OCI-M2 (cell line): Measurements from ENCODE around the gene PARD3.

Experiments used
- DNase-seq: peaks from one replicate; lab custom pipeline; 2025; ENCODE audit not compliant: unreplicated experiment; lab: John Stamatoyannopoulos, UW

Gene PARD3

DNA sequence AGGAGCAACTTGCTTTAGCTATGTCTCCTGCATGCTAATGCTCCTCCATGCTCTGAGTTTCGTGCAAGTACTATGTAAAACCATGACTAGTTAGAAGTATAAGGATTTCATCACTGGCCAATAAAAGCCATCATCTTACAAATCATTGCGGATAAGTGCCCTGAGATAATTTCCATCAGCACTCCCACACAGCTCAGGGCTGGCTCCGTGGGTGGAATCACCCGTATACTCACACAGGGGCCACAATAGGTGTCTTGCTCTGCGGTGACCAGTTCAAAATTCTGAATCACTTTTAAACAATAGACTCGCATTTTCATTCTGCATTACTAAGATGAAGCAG, 227.4 kb downstream of the PARD3 start:
- DNase-seq, result no peak

DNA sequence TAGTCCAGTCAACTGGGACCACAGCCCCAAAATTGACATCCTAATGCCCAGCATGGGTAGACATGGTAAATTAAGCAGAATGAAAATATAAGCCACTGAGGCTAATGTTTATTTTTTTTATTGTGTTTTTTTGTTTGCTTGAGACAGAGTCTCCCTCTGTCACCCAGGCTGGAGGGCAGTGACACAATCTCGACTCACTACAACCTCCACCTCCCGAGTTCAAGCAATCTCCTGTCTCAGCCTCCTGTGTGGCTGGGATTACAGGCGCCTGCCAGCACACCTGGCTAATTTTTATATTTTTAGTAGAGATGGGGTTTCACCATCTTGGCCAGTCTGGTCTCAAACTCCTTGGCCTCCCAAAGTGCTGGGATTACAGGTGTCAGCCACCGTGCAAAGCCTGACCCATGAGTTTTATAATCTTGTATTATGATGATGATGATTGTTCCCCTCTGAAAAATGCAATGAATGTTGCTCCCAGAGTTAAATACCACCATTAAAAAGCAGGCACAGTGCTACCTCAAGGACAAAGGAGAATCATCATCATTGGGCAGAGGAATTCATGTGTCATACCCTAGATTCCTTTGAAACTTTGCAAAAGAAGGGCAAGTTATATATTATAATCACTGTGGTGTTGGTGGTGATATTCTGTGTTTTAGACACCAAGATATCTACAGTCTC, 228.0 kb downstream of the PARD3 start:
- no peak for DNase-seq

DNA sequence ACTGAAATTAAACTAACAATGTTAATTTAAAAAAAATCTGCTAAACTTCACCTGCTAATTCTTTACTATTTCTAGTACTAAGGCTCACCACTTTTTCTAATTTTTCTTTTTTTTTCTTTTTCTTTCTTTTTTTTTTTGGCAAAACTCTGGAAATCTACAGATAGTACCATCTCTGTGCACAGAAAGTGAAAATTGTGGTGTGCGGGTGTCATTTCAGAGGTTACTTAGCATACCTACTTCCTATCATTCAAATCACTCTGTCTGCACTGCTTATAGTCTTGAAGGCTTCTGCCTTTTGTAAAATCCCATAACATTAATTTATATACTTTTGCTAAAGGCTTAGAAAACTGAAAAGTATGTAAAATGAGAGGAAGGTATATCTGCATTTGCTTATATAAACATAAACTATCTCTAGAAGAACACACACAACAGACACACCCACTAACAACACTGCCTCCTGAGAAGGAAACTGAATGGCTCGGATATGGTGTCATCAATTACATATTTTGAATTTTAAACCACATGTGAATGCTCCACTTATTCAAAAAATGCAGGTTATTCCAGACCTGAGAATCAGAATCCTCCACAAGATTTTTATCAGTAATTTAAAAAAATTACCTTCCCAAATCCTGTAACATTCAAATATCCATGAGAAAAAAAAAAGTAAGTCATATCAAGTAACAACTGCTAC, 229.5 kb downstream of the PARD3 start:
- no peak for DNase-seq

DNA sequence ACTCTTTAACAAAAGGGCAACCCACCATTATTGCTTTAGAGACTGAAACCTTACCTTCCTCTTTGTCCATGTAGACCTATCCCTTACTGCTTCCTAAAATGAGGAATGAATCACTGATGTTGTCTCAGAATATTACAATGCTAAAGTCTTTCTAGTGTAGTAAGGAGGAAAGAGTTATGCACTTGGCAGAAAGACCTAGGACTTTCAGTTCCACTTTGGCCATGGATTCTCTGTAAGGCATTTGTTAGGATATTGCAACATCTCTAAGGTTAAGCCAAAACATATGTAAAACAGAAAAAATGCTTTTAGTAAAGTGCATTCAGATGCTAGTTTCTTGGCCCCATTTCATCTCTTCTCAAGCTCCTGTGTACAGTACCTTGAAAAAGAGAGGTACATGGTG, 230.9 kb downstream of the PARD3 start:
- DNase-seq, result no peak

DNA sequence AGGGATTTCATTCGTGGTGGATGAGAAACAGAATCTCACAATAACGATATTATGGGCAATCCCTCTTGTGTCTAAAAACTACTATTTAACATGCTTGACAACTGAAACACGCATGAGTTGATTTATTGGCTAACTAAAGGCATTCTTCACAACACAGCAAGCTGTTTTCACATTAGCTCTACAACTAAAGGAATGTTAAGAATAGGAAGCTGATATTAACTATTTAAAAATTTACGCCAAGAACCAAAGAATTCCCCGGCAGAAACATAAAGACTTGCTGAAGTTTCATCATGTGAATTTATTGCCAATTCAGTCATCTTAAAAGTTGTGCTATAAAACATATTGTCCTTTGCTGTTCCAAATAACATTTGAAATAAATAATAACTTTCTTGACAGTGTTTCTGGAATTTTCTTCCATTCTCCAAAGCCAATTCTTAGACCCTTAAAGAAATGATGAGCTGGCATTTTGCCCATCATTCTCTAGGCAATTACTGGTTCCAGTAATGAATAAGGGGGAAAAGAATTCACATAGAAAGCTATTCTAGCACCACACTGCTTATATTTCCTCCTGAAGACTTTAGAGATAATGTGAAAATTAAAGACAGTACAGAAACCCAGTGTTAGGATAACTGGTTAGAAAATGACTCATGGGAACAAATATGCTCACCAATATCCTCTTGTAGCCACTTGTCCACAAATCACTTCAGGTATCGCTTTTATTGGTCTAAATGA, 233.1 kb downstream of the PARD3 start:
- no peak for DNase-seq

DNA sequence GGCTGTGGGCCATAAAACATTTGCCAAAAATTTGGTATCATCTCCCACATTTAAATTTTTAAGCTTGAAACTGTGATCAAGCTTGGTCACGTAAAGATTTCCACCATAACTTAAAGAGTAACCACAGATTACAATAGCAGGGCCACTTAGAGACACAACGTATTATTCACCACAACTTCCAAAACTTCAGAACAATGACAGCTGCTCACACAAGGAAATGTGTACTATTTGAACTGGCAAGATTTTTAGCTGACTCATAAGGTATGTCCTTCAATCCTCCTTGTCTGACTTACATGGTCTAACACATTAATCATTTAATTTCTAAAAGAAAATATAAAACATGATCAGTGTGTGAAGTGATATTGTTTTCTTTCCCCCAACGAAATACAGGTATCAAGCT, 234.5 kb downstream of the PARD3 start:
- no peak for DNase-seq

DNA sequence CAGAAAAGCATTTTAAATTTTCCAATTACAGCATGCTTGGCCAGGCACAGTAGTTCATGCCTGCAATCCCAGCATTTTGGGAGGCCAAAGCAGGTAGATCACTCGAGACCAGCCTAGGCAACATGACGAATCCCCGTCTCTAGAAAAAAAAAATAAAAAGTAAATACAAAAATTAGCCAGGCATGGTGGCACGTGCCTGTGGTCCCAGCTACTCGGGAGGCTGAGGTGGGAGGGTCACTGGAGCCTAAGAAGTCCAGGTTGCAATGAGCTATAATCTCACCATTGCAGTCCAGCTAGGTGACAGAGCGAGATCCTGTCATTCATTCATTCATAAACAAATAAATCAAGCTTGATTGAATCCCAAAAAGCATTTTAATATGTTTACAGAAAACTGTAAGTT, 234.9 kb downstream of the PARD3 start:
- no peak for DNase-seq

DNA sequence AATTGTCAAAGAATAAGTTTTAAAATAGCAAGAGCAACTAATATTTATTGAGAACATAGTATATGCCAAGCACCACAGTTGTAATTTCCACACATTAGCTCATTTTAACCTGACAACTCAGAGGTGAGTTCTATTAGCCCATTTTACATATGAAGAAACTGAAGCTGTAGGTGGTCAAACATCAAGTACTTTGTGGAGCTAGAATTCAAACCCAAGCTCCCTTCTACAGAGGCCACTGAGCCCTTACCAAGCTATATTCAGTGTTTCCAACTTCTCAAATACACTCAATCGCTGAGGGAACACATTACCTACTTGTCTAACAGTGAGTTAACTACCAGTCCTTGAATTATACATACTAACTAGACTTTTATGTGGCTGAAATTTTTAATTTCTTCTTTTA, 236.6 kb downstream of the PARD3 start:
- no peak for DNase-seq

DNA sequence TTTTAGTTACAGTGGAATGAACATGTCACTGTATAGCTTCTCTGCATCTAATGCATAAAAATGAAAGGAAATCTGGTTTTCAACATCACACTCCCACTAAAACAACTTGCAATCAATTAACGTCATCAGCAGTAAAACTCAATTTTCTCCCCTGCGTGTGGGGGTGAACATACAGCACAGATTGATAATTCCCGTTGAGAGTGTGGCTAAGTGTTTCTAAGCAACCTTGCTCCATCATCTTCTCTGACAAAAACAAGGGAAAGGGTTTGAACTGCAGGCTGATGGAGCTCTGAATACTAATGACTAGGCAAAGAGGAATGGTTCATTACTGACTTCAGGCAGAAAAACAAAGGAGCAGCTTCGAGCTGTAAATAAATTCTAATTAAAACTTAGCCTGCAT, 238.3 kb downstream of the PARD3 start:
- no peak for DNase-seq

DNA sequence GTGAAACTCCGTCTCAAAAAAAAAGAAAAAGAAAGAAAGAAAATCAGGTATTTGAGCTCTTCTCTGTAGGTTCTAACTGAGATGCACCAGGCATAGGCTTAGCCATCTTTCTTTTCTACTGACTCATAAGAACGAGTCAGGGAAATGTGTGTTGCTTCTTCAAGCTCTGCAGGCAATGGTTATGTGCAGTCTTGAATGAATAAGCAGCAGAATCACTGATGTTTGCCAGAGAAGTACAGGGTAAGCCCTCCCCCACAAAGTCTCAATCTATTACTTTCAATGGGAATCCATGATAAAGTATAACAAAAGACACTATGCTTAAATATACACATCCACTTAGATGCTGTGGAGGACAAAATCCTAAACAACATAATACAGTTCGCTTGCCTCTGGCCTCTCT, 239.2 kb downstream of the PARD3 start:
- DNase-seq, result no peak

DNA sequence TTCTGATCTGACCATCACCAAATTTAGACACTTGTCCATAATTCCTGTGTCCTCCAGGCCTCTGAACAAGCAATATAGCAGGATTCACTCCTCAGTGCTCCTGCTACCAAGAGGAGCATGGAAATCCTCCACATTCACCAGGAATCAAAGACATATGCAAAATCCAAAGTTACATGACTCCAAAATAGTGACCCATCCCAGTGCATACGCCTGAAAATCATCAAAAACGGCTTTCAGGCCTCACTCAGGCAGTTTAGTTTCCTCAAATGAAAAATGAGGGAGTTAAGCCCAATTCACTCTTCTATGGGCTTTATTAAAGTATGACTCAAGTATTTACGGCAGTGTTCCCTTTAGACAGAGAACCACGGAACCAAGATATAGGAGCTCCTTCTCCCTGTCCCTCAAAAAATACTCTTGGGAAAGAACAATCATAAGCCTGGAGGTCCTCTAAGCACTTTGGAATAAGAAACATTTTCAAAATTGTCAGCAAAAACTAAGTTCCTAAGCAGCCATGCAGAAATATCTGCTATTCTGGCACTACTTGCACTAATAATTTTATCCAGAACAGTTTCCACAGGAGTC, 240.7 kb downstream of the PARD3 start:
- no peak for DNase-seq

DNA sequence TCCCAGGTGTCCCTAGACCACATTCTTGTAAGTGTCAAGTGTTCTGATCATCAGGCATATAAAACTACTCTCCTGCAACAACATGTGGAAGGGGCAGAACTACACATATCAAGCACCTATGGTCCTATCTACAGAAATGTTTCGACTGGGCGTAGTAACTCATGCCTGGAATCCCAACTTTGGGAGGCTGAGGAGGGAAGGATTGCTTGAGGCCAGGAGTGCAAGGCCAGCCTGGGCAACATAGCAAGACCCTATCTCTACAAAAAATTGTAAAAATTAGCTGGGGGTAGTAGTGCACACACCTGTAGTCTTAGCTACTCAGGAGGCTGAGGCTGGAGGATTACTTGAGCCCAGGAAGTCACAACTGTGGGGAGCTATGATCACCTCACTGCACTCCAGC, 244.2 kb downstream of the PARD3 start:
- no peak for DNase-seq

DNA sequence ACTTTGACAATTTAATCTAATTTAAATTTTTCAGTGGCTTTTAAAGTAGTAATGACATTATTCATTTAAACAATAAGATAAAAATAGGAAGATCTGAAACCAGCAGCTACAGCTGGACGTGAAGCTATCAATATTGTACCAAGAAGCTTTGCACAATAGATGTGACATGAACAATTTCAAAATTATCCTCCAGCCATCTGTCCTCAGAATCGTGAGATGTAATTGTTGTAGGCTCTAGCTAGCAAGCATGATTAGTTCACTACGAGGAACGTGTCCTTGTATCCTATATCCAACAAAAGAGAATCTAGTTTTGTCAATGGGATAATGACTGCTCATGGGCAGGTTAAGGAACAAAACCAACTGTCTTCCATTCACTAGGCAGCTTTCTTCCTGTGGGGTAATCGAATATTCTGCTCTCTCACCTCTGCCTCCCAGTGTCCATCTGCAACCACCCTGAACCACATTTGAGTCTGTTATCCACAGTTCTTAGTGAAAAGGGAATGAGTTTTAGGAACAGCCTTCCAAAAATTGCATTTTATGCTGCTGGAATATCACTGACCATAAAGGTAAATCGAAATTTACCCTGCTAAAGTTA, 247.3 kb downstream of the PARD3 start:
- DNase-seq, result no peak

DNA sequence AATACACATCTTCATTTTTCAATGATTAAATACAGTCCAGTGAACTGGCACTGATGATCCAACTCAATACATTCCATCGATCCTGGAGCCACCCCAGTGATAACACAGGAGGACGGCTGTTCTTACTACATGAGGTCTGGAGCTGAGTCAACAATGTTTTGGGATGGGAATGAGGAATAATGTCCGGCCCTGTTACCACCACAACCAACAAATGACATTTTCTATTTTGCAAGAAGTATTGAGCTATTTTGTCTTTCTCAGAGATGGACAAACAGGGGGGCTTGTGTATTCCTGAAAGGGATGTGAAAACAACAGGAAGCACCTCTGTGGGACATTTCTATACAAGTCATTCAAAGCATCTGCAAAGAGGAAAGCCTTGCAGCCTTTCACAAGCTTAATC, 249.2 kb downstream of the PARD3 start:
- no peak for DNase-seq

DNA sequence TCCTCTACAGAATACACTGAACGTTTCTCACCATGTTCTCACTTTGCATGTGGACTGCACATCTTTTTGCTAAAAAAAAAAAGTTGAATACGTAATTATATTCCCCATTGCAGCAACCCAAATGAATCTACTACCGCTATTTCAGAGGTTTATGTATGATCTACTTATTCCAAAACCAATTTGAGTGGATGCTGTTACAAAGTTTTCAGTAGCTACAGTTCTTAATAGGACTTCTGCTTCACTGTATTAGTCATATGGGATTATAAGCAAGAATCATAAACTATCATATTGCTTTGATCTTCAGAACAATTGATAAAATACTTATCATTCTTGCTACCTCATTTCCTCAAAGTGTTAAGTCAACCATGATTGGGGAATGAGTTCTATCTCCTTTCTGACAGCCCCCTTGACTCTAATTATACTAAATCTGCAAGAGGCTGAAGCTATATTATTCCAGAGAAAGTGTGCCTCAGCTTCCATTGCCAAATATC, 257.0 kb downstream of the PARD3 start:
- no peak for DNase-seq

DNA sequence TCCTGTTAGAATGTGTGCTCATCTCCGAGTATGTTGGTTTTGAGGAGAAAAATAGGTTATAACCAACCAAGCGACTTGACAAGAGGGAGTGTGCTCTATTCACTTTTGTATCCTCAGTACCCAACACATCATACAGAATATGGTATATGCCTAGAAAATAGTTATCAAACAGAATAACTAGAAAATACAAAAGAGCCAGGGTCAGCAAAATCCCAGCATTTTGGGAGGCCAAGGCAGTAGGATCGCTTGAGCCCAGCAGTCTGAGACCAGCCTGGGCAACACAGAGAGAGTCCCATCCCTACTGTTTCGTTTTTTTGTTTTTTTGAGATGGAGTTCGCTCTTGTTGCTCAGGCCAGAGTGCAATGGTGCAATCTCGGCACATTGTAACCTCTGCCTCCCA, 257.9 kb downstream of the PARD3 start:
- no peak for DNase-seq

DNA sequence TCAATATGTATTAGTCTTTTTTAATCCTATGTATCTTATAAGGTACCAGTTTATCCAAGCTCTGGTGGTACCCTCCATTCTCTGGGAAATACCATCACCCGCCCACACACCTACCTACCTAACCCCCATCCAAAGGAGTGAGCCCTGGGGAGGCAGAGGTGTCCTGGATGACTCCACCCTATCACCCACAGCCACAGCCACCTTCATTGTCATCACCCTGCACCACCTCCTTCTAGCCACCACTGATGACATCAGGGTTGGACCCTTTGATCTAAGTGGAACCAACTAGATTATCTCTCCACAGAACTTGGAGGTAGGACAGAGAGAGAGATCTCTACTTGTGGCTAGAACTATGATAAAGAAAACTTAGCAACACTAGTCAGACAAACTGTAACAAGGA, 259.4 kb downstream of the PARD3 start:
- no peak for DNase-seq

DNA sequence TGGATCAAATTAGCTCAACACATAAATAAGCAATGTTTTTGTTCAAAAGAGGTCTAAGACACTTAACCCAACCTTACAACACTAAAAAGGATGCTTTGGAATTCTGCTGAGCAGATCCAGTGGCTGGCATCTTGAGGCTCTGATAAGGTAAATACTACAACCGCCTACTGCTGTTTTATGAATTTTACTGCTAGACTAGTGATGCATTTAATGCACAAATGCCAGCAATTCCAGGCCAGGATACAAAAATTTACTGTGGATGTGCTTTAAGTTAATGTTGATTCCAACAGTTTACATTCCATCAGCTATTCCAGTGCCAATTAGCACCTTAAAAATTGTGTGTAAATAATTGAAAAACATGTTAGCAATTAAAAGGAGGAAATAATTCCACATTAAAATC, 261.3 kb downstream of the PARD3 start:
- DNase-seq, result no peak

DNA sequence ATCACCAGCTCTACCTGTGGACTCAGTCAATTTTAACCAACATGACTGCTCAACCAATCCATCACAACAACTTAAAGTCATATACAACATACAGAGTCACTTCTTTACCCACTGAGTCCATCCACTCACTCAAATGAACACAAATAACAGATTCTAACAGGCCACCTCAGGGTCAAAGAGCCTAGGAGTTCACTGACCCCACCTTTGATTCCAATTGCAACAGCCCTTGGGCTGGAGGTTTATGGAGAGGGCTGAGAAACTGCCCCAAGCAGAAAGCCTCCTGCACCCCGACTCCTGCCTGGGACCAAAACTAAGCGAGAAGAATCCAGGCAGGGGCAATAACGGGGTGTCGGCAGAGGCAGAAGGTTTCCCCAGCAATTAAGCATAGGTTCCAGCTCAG, 263.8 kb downstream of the PARD3 start:
- DNase-seq, result no peak

DNA sequence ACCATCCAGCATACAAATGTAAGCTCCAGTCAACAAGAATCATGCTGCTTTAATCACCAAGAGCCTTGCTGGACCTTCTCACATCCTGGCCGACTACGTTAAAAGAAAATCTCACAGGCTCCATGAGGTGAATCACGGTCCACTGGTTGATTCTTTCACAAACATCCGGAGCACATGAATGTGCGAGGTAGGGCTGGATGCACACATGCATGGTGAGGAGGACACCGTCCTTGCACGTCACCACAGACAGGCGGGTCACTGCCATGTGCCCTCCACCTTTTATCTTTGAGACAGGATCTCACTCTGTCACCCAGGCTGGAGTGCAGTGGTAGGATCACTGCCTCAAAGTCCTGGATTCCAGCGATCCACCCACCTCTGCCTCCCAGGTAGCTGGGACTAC, 265.1 kb downstream of the PARD3 start:
- no peak for DNase-seq

DNA sequence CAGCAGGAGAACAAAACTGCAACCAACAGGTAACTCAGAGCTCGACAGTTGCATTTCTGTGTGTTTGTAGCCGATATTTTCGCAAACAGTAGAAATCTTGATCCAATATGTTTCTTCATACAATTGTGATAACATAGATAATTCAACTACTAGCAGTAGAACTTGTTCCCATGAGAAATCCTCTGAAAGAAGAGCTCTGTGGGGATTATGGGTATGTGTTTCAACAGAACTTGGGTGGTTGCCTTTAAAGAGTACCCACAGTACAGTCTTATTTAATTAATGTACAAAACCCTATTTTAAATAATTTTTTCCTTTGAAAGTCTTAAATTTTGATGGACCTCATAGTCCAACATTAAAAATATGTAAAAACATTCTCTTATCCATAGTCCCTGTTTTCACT, 266.1 kb downstream of the PARD3 start:
- DNase-seq, result no peak

DNA sequence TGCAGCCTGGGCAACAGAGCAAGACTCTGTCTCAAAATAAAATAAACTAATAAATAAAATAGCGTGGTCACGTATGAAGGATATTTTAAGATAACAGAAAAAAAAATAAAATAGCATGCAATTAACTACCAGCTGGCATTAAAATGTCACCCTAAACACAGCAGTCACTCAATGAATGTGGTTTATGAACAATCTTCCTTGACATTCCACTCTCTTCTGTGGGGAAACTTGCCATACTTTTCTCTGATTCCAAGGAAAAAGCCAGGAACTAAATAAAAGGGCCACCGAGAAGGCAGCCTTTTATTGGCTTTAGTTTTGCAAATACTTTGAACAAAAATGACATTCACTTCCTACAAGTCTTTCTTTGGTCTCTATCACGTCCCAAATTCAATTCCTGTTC, 266.6 kb downstream of the PARD3 start:
- DNase-seq, result no peak
